Neural progenitor cell (in vitro differentiated cells): ENCODE results near the gene ANTXRL. TPM values are rescaled to one million over a fixed set of nuclear protein-coding genes. Genes with fewer than 3 reads are reported as not detected.

Experiments used
- DNase-seq: peaks from one replicate; pipeline ENCODE4 v3.0.0-alpha.2; 2016; ENCODE audit warnings: low spot score
- H2AFZ ChIP-seq: fragments of 200-600 bp; sonication (generic); replicated peaks from 2 replicates; pipeline ENCODE4 v1.6.1; 2016; ENCODE audit warnings: antibody characterized with exemption
- H3F3A ChIP-seq: fragments of 200-600 bp; sonication (generic); 2 replicates; pipeline ENCODE4 v1.6.1; 2016; ENCODE audit warnings: antibody characterized with exemption, low read depth
- H3K27ac ChIP-seq: fragments of 200-600 bp; sonication (generic); 2 replicates; pipeline ENCODE4 v1.5.1; 2016; ENCODE audit warnings: mild to moderate bottlenecking
- H3K27me3 ChIP-seq: fragments of 200-600 bp; sonication (generic); 2 replicates; pipeline ENCODE4 v1.6.1; 2016; ENCODE audit warnings: mild to moderate bottlenecking, moderate library complexity
- H3K36me3 ChIP-seq: fragments of 200-600 bp; sonication (generic); 2 replicates; pipeline ENCODE4 v1.5.1; 2016
- H3K4me1 ChIP-seq: fragments of 200-600 bp; sonication (generic); 2 replicates; pipeline ENCODE4 v1.6.1; 2016; ENCODE audit warnings: mixed run types
- H3K4me2 ChIP-seq: fragments of 200-600 bp; sonication (generic); 2 replicates; pipeline ENCODE4 v1.6.1; 2016
- H3K4me3 ChIP-seq: fragments of 200-600 bp; sonication (generic); 2 replicates; pipeline ENCODE4 v1.5.1; 2016
- H3K79me2 ChIP-seq: fragments of 200-600 bp; sonication (generic); 2 replicates; pipeline ENCODE4 v1.6.1; 2016; ENCODE audit warnings: low read depth
- H3K9ac ChIP-seq: fragments of 200-600 bp; sonication (generic); 2 replicates; pipeline ENCODE4 v1.6.1; 2016
- H3K9me3 ChIP-seq: fragments of 200-600 bp; sonication (generic); 2 replicates; pipeline ENCODE4 v1.5.1; 2016; ENCODE audit warnings: low read depth
- H4K20me1 ChIP-seq: fragments of 200-600 bp; sonication (generic); 2 replicates; pipeline ENCODE4 v1.6.1; 2016; ENCODE audit warnings: low read depth
- H3K27ac Mint-ChIP-seq: 3 replicates; pipeline ENCODE4 v1.8.0; 2021; ENCODE audit warnings: mixed read lengths
- H3K27me3 Mint-ChIP-seq: 2 replicates; pipeline ENCODE4 v1.8.0; 2022; ENCODE audit warnings: low read depth, mild to moderate bottlenecking, inconsistent platforms, moderate library complexity, mixed read lengths; ENCODE audit not compliant: insufficient read depth
- H3K36me3 Mint-ChIP-seq: 3 replicates; pipeline ENCODE4 v1.8.0; 2021; ENCODE audit warnings: mixed read lengths
- H3K4me1 Mint-ChIP-seq: 3 replicates; pipeline ENCODE4 v1.8.0; 2021; ENCODE audit warnings: mixed read lengths
- H3K4me3 Mint-ChIP-seq: 3 replicates; pipeline ENCODE4 v1.8.0; 2021; ENCODE audit warnings: mild to moderate bottlenecking, moderate library complexity, mixed read lengths
- H3K9me3 Mint-ChIP-seq: 3 replicates; pipeline ENCODE4 v1.8.0; 2020; ENCODE audit warnings: mixed read lengths
- EZH2 ChIP-seq: fragments of 200-600 bp; sonication (generic); IDR thresholded peaks from 2 replicates; pipeline ENCODE4 v1.6.1; 2017; ENCODE audit warnings: antibody characterized with exemption, mild to moderate bottlenecking, moderate library complexity
- EZH2phosphoT487 ChIP-seq: fragments of 200-600 bp; sonication (generic); IDR thresholded peaks from 2 replicates; pipeline ENCODE4 v1.6.1; 2017; ENCODE audit warnings: antibody characterized with exemption
- total RNA-seq: library from RNA; depleted of rRNA; stranded (reverse); fragments of >200 nt; gene quantifications from 2 replicates; pipeline ENCODE4 v1.2.3, GENCODE V29; 2015; ENCODE audit warnings: low replicate concordance
- TF ChIP-seq, protein P1 (sequence below): fragments of 200-600 bp; sonication (generic); IDR thresholded peaks from 2 replicates; pipeline ENCODE4 v1.5.1; 2017; ENCODE audit warnings: antibody characterized with exemption, mild to moderate bottlenecking

The ANTXRL gene
- not detected in 2 replicates for total RNA-seq

DNA sequence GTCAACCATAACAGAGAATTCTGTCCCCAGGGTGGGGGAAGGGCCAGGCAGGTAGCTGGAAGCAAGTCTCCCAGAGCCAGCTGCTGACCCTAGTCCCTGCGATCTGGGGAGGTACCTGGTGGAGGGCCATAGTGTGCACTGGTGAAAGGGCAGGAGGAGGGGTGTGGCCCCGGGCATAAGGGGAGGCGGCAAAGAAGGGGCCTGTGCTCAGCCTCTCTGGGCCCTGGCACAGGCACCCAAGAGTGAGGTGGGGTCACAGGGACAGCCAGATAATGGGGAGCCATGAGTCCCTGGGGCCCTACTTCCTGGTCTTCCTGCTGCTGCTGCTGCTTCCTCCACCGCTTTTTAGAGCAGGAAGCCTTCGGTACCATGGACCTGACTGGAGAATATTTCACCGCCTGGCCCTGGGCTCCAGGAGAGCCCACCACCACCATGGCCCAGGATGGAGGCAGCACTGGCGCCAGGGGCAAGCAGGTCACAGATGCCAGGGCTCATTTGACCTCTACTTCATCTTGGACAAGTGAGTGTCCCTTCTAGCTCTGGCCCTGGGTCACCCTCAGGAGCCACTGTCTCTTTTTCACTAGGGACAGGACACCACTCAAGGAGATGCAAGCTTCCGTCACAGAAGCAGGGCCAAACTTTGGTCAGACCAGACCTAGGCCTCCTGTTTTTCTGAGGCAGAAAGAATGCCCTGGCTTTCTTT lies at the start of gene ANTXRL:
ANTXRL (plus strand) TSS at position 7 of the 703 bp plus-strand sequence; CDS start at position 273, 266 bp downstream.
- Histone ChIP-seq H3K4me2 (no peak within 1 kb of the TSS), H3K27me3 (peaks cover 61% of the 10 kb centered on the region), H3K27ac (no peak within 1 kb of the TSS), H3K9me3 (no peaks in the 10 kb centered on the region), H3K4me1 (peaks cover 7% of the 10 kb centered on the region), H3K79me2 (no peaks in the 10 kb centered on the region), H3K36me3 (no peaks in the 10 kb centered on the region), H2AFZ (no peak within 1 kb of the TSS), H3K4me3 (no peak within 1 kb of the TSS), H4K20me1 (peaks cover 24% of the 10 kb centered on the region), H3K9ac (no peak within 1 kb of the TSS), H3F3A (peaks cover 7% of the 10 kb centered on the region)
- TF ChIP-seq, protein P1, sequence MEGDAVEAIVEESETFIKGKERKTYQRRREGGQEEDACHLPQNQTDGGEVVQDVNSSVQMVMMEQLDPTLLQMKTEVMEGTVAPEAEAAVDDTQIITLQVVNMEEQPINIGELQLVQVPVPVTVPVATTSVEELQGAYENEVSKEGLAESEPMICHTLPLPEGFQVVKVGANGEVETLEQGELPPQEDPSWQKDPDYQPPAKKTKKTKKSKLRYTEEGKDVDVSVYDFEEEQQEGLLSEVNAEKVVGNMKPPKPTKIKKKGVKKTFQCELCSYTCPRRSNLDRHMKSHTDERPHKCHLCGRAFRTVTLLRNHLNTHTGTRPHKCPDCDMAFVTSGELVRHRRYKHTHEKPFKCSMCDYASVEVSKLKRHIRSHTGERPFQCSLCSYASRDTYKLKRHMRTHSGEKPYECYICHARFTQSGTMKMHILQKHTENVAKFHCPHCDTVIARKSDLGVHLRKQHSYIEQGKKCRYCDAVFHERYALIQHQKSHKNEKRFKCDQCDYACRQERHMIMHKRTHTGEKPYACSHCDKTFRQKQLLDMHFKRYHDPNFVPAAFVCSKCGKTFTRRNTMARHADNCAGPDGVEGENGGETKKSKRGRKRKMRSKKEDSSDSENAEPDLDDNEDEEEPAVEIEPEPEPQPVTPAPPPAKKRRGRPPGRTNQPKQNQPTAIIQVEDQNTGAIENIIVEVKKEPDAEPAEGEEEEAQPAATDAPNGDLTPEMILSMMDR: no peak
- TF ChIP-seq EZH2phosphoT487 (no peak), EZH2 (no peak)
- peaks cover 29% of the 10 kb centered on the region for H3K27me3 Mint-ChIP-seq
- H3K9me3 Mint-ChIP-seq: no peaks in the 10 kb centered on the region
- no peak within 1 kb of the TSS for H3K27ac Mint-ChIP-seq
- peak within 1 kb of the TSS; percentile 30 for H3K4me3 Mint-ChIP-seq
- H3K36me3 Mint-ChIP-seq: no peaks in the 10 kb centered on the region
- peaks cover 18% of the 10 kb centered on the region for H3K4me1 Mint-ChIP-seq
- DNase-seq: no peak

DNA sequence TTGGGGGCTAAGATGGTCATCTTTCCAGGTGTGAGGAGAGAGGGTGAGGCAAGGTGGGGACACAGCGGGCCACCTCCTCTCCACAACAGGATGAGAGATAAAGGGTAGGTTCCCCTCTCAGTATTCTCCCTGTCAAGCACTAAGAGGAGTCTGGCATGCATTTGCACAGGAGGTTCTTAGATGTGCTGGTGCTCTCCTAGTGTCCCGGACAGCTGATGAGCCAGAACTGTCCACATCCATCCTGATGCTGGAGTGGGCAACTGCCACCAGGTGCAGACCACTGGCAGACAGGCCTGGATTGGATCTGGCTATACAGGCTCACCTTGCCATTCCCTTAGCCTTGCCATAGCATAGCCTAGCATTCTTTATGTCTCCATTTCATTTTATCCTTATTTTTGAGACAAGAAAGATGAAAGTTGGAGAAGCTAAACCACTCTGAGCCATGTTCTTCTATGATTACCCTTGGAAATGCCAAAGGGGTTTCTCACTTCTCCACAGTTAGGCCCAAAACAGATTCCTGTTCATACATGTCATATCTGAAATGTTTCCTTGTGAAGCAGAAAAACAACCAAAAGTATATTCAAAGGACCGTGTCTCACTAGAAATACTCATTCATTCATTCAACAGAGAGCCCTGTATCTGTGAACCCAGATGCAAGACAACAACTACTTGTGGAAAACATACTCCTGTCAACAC lies 48.8 kb upstream of the ANTXRL start:
- Mint-ChIP-seq H3K27me3 (peaks cover 2% of the 10 kb centered on the region), H3K9me3 (peaks cover 4% of the 10 kb centered on the region), H3K4me1 (no peaks in the 10 kb centered on the region), H3K4me3 (no peak overlapping the region), H3K36me3 (no peaks in the 10 kb centered on the region), H3K27ac (no peak overlapping the region)
- Histone ChIP-seq H3K4me2 (no peak overlapping the region), H2AFZ (no peak overlapping the region), H3K9ac (no peak overlapping the region), H3K36me3 (no peaks in the 10 kb centered on the region), H3K4me1 (no peaks in the 10 kb centered on the region), H3K9me3 (no peaks in the 10 kb centered on the region), H3K79me2 (no peaks in the 10 kb centered on the region), H4K20me1 (no peaks in the 10 kb centered on the region), H3K4me3 (no peak overlapping the region), H3K27me3 (no peaks in the 10 kb centered on the region), H3F3A (no peaks in the 10 kb centered on the region), H3K27ac (no peak overlapping the region)
- no peak for TF ChIP-seq EZH2phosphoT487
- TF ChIP-seq EZH2: no peak
- TF ChIP-seq, protein P1: no peak
- DNase-seq: no peak

DNA sequence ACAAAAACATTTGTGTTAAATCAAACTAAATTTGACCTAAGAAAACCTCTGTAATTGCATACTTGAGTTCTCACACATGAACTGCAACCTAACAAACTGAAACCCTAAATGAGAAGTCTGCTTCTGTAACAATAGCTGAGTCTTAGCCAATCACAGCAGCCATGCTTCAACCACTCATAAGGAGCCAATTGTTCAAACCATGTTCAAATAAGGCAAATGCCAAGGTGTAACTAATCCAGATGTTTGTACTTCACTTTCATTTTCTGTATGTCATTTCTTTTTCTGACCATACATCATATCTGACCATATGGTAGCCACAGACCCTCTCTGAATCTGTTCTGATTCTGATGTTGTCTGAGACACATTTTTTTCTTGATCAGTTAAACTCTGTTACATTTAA lies 47.5 kb upstream of the ANTXRL start:
- no peaks in the 10 kb centered on the region for H3K79me2 ChIP-seq
- DNase-seq: no peak
- H3K27me3 ChIP-seq: no peaks in the 10 kb centered on the region
- TF ChIP-seq EZH2phosphoT487 (no peak), EZH2 (no peak)
- H3K9ac ChIP-seq: no peak overlapping the region
- H3K9me3 ChIP-seq: no peaks in the 10 kb centered on the region
- Mint-ChIP-seq H3K9me3 (peaks cover 4% of the 10 kb centered on the region), H3K4me1 (no peaks in the 10 kb centered on the region), H3K27ac (no peak overlapping the region), H3K4me3 (no peak overlapping the region), H3K27me3 (peaks cover 2% of the 10 kb centered on the region), H3K36me3 (no peaks in the 10 kb centered on the region)
- no peak overlapping the region for H2AFZ ChIP-seq
- H3F3A ChIP-seq: no peaks in the 10 kb centered on the region
- H3K4me1 ChIP-seq: no peaks in the 10 kb centered on the region
- no peaks in the 10 kb centered on the region for H3K36me3 ChIP-seq
- H3K27ac ChIP-seq: no peak overlapping the region
- no peak overlapping the region for H3K4me3 ChIP-seq
- no peaks in the 10 kb centered on the region for H4K20me1 ChIP-seq
- H3K4me2 ChIP-seq: no peak overlapping the region
